Thyroid gland (tissue), 4 donors: ENCODE measurements around the gene OMD. TPM values are rescaled to one million over a fixed set of nuclear protein-coding genes. Genes with fewer than 3 reads are reported as not detected.

Source experiments
- DNase-seq, 2 donors: peaks; one replicate each; pipeline ENCODE4 v3.0.0-alpha.2; 2019
- H3K27ac ChIP-seq, 3 donors: fragments of 200-600 bp; sonication (generic); 1 replicate in 2 of 3; 2 replicates in 1 of 3; pipeline ENCODE4 v1.5.1; 2016 to 2019; ENCODE audit warnings: mild to moderate bottlenecking in 1 of 3, moderate library complexity in 1 of 3
- H3K27me3 ChIP-seq: fragments of 200-600 bp; sonication (generic); one replicate; pipeline ENCODE4 v1.5.1; 2019
- H3K36me3 ChIP-seq, 2 donors: fragments of 200-600 bp; sonication (generic); one replicate each; pipeline ENCODE4 v1.5.1; 2016 to 2019
- H3K4me1 ChIP-seq, 2 donors: fragments of 200-600 bp; sonication (generic); one replicate each; pipeline ENCODE4 v1.5.1; 2017 to 2019
- H3K4me3 ChIP-seq, 3 donors: fragments of 200-600 bp; sonication (generic); replicated peaks in 1 of 3; 1 replicate in 2 of 3; 2 replicates in 1 of 3; pipeline ENCODE4 v1.5.1; 2016; ENCODE audit warnings: mild to moderate bottlenecking in 1 of 3
- H3K9me3 ChIP-seq: fragments of 200-600 bp; sonication (generic); one replicate; pipeline ENCODE4 v1.5.1; 2017
- POLR2A ChIP-seq, 2 donors: fragments of 450-650 bp; IDR thresholded peaks; one replicate each; pipeline ENCODE4 v1.6.1; 2017; ENCODE audit warnings: antibody characterized with exemption in 2 of 2, mild to moderate bottlenecking in 2 of 2, moderate library complexity in 1 of 2
- WGBS, 2 donors: methylation state at CpG; one replicate each; pipeline ENCODE4 v1.1.5; 2017; 5-methylcytosine and 5-hydroxymethylcytosine counted together
- intact Hi-C: fragments of 100-400 bp; cut with DNase I; formaldehyde crosslinking; loops from one replicate; pipeline ENCODE4 v1.15.1; 2023
- total RNA-seq, 4 donors: library from RNA; depleted of rRNA; stranded (reverse); fragments of >200 nt; gene quantifications; one replicate each; pipeline ENCODE4 v1.2.3, GENCODE V29; 2016
- TF ChIP-seq, protein P1 (sequence below), 6 experiments: fragments of 200-600 bp in 3 of 6; fragments of 450-650 bp in 3 of 6; sonication (generic) in 3 of 6; IDR thresholded peaks; one replicate each; pipeline ENCODE4 v1.5.1; 2016 to 2019; ENCODE audit warnings: antibody characterized with exemption in 6 of 6, mild to moderate bottlenecking in 2 of 6, inconsistent platforms in 1 of 6, moderate library complexity in 1 of 6

The OMD gene
- total RNA-seq, 4 donors from 2014 or later = 6.0 to 52.4 (median 16.6) TPM

DNA sequence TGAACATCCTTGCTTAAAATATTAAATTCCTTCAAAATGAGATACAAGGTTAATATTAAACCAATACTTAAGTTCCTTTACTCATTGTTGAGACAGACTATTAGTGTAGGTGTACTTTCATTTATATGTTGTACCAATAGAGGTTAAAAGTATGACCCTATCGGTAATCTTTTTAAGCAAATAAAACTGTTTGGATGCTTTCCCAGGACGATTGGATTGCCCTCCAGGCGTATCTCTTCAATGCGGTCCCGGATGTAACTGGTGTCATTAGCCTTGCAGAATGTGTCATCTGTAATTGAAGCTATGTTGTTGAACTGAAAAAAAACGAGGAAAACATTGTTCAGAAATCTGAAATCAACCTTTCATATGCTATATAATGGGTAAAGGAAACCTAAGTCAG lies 38.8 kb downstream of the OMD start:
- no peaks in the 10 kb centered on the region for H3K27me3 ChIP-seq
- peak overlapping the region in 1 of 3 donors; percentile 26 for H3K27ac ChIP-seq
- no peaks in the 10 kb centered on the region for H3K4me1 ChIP-seq
- TF ChIP-seq, protein P1, sequence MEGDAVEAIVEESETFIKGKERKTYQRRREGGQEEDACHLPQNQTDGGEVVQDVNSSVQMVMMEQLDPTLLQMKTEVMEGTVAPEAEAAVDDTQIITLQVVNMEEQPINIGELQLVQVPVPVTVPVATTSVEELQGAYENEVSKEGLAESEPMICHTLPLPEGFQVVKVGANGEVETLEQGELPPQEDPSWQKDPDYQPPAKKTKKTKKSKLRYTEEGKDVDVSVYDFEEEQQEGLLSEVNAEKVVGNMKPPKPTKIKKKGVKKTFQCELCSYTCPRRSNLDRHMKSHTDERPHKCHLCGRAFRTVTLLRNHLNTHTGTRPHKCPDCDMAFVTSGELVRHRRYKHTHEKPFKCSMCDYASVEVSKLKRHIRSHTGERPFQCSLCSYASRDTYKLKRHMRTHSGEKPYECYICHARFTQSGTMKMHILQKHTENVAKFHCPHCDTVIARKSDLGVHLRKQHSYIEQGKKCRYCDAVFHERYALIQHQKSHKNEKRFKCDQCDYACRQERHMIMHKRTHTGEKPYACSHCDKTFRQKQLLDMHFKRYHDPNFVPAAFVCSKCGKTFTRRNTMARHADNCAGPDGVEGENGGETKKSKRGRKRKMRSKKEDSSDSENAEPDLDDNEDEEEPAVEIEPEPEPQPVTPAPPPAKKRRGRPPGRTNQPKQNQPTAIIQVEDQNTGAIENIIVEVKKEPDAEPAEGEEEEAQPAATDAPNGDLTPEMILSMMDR (IDR thresholded peaks at IDR 0.05) = no peak
- TF ChIP-seq POLR2A (IDR thresholded peaks at IDR 0.05) = no peak
- intact Hi-C loops = no loop called here
- WGBS, 2 donors = 74 to 77% methylated on average over 6 of the region's 6 CpGs
- DNase-seq = no peak
- H3K4me3 ChIP-seq = no peak overlapping the region
- no peaks in the 10 kb centered on the region for H3K36me3 ChIP-seq
- H3K9me3 ChIP-seq = peaks cover 4% of the 10 kb centered on the region

DNA sequence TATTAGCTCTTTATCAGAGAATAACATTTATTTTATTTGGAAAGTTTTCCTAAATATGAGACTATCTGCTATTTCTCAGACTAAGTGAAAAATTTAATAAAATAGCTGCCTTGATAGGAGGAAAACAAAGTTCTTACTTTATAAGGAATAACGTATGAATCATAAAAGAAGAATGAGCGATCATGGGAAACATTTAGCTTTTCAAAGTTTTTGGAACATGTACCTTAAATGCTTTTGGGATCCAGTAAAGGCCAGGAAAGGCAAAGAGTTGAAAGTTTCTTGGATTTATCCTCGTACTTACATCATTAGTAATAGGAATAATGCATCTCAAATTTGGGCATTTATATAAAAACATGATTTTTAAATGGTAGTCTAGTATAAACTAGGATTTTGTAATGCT lies 39.3 kb downstream of the OMD start:
- Histone ChIP-seq H3K27me3 (no peaks in the 10 kb centered on the region), H3K4me3 (no peak overlapping the region), H3K4me1 (no peaks in the 10 kb centered on the region), H3K36me3 (no peaks in the 10 kb centered on the region), H3K9me3 (peaks cover 4% of the 10 kb centered on the region), H3K27ac (peak overlapping the region in 2 of 3 donors; percentile 18 to 26)
- DNase-seq = no peak
- intact Hi-C loops = no loop called here
- WGBS, 2 donors = 79 to 82% methylated on average over 3 of the region's 3 CpGs
- TF ChIP-seq, protein P1 (IDR thresholded peaks at IDR 0.05) = no peak
- no peak for TF ChIP-seq POLR2A (IDR thresholded peaks at IDR 0.05)

DNA sequence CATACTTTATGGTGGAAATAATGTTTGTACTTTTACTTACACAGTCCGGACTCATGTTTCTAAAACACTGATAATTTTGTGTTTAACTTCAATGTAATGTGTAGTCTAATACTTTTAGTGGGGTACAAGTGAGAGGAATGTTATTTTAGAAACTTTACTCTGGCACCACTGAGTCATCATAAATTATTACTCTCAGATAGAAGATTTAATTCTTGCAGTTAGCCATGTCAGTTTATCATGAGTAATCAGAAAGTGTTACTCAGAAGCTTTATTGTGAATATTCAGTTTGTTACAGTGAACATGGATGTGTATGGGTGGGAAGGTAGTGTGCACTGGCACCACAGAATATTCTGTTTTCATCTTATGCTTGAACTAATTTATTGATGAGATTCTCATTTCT lies 39.9 kb downstream of the OMD start:
- 83 to 85% methylated on average over 1 of the region's 1 CpG for WGBS, 2 donors
- H3K4me3 ChIP-seq = no peak overlapping the region
- no peak for DNase-seq
- H3K4me1 ChIP-seq = no peaks in the 10 kb centered on the region
- intact Hi-C loops = no loop called here
- no peaks in the 10 kb centered on the region for H3K27me3 ChIP-seq
- H3K27ac ChIP-seq = no peak overlapping the region
- H3K9me3 ChIP-seq = peaks cover 4% of the 10 kb centered on the region
- H3K36me3 ChIP-seq = no peaks in the 10 kb centered on the region
- TF ChIP-seq, protein P1 (IDR thresholded peaks at IDR 0.05) = no peak
- no peak for TF ChIP-seq POLR2A (IDR thresholded peaks at IDR 0.05)

DNA sequence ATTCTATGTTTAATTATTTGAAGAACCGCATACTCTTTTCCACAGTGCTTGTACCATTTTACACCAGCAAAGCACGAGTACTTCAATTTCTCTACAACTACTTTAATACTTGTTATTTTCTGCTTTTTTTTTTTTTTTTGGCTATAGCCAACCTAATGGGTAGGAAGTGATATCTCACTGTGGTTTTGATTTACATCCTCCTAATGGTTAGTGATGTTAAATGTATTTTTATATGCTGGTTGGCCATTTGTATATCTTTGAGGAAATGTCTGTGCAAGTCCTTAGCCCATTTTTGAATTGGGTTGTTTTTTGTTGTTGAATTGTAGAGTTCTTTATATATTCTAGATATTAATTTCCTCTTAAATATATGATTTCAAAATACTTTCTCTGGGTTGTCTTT lies 42.5 kb downstream of the OMD start:
- no peak overlapping the region for H3K27ac ChIP-seq
- 93 to 94% methylated on average over 2 of the region's 2 CpGs for WGBS, 2 donors
- no peak for DNase-seq
- TF ChIP-seq POLR2A (IDR thresholded peaks at IDR 0.05) = no peak
- TF ChIP-seq, protein P1 (IDR thresholded peaks at IDR 0.05) = no peak
- H3K9me3 ChIP-seq = peaks cover 4% of the 10 kb centered on the region
- H3K4me1 ChIP-seq = no peaks in the 10 kb centered on the region
- H3K27me3 ChIP-seq = no peaks in the 10 kb centered on the region
- no peaks in the 10 kb centered on the region for H3K36me3 ChIP-seq
- intact Hi-C loops = no loop called here
- no peak overlapping the region for H3K4me3 ChIP-seq

DNA sequence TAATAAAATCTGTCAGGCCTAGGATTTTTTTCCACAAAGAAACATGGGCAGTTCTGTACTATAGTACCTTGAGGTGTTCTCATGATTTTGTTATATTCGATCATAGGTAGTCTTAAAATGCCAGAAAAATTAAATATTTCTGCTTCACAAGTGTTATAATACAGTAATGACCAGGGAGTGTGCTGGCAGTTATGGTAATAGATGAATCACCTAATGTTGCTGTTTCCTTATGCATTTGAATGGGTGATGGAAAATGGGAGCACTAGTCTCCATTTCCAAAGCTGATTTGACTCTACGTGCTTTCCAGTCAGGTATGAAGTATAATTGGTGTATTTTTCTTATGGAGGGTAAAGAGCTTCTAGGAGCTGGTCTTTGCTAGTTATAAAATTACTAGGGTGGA lies 43.7 kb downstream of the OMD start:
- H3K9me3 ChIP-seq = peaks cover 4% of the 10 kb centered on the region
- H3K4me3 ChIP-seq = no peak overlapping the region
- no peak for TF ChIP-seq POLR2A (IDR thresholded peaks at IDR 0.05)
- TF ChIP-seq, protein P1 (IDR thresholded peaks at IDR 0.05) = no peak
- no peaks in the 10 kb centered on the region for H3K4me1 ChIP-seq
- intact Hi-C loops = no loop called here
- 93 to 98% methylated on average over 2 of the region's 2 CpGs for WGBS, 2 donors
- no peak for DNase-seq
- H3K36me3 ChIP-seq = no peaks in the 10 kb centered on the region
- no peaks in the 10 kb centered on the region for H3K27me3 ChIP-seq
- H3K27ac ChIP-seq = no peak overlapping the region
